Fibroblast of peridontal ligament (primary cell): ENCODE measurements around the gene KLHL2.
A peak's percentile ranks its signal among the peaks of the same experiment; 100 is the strongest.
"Not testable (repeated sequence)": the region's sequence is repeated elsewhere in the genome, so short reads cannot be mapped to it uniquely, and the experiment has no call there.

Experiments used
- DNase-seq: peaks from one replicate; pipeline ENCODE4 v3.0.0-alpha.2; 2010; ENCODE audit errors: extremely low read depth

KLHL2 gene

DNA sequence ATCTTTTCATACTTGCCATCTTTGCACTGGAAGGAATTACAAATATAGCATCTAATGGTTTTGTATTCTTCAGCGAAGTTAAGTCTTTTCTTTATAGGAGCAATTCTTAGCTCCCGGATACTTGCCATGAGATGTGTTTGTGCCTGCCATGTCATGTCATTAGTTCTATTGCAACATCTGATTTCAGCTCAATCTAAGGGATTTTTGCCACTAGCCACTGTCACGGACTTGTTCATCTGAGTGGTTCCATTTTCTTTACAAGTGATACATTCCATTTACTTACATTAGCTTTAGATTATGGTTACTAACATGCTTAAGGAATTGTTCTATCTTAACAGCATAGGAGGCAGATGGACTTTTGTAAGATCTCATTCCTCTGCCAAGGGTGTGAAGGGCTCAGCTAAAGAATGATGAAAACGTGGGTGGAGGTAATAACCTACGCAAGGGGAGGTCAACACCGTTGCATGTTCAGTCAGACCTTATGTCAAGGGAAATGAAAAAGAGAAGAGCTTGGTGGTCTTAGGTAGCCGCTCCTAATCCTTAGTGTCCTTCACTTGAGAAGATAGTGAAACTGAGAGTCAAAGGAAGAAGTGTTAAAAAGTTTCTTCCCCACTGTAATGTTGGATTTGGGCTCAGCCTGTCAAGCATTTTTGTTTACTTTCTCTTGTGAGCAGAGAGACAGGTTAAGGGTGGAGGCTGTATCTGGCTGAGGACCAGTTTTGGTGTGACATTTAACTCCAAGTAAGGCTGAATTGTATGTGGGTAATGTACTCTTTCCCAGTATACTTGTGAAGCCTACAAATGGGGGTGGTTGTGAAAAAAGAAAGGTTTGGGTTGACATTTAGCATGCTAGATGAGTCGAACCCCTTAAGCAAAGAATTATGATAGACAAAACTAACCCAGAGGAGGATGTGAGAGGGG lies 3.6 kb upstream of the KLHL2 start:
- no peak for DNase-seq

DNA sequence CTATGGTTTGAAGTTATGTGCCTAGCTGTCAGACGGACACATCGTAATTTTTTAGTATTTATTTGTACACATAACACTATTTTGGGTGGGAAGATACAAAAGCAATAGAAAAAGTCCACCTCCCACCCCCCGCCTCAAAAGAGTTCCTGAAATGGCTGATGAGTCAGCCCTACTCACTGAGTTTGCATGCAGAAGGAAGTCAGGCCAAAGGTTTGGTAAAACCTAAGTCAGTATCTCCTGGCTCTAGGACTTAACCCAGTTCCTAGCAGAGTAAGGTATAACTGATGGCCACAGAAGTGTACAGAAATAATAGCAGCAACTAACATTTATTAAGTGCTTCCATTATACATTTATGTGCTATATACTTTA lies 2.9 kb upstream of the KLHL2 start:
- DNase-seq, result peak; percentile 39

DNA sequence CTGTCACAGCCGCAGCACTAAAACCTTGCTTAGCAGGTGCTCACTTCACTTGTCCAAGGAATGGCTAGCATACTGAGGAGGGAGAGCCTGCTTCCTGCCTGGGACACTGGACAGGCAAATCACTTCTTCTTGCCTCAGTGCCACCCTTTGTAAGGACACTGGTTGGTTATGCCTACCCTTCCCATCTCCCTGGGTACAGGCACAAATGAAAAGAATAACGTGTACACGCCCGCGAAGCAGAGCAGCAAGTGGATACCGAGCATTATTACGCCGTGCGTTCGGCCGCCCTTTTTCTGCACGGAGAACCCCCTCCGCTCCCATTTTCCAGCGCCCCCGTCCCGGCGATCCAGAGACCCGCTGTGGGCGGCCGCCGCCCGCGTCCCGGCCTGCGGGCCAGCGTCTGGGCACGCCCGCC lies 338 bp upstream of the KLHL2 start:
- no peak for DNase-seq

DNA sequence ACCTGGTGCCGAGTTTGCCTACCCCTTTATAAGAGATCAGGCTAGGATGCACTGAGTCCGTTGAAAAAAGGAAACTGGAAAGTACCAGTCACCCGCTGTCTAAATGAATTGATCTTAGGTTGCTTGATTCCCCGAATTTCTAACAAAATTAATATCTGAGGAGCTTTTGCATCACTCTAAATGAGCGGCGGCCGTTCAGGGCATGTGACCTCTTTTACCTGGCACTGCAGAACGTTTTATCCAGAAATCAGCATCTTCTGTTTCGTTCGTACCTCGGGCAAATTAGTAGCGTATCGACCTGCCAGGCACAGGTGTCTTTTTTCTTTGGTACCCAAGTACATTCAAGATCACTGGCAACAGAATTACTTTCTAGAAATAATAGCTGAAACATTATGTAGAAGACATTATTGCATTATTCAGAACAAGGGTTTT lies 876 bp downstream of the KLHL2 start:
- peak; percentile 20 for DNase-seq

DNA sequence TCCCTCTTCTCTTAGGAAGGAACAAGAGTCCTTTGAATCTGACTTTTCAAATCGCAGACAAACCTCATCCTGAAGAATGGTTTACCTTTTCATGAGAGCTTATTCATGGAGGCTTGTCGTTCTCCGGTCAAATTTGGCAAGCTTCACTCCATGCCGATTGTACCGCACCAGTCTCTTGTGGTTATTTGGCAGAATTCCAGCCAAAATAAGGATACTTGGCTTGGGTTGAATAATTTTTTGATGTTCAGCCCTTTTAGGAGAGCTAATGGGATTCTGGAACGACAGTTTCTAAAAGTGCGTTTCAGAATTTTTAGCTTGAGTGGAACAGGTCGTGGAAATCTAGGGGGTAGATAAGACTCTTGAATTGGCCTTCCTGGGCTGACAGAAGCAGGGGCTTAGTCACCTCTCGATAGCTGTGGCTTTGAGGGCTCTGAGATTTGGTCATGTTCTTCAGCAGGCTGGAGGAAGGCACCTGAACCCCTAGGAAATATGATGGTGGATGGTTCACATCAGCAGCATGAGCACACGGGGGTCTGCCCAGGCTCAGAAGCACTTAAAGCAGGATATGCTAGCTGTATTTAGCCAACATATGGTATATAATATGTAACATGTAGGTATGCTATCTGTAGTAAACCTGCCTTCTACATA lies 1.5 kb downstream of the KLHL2 start:
- no peak for DNase-seq

DNA sequence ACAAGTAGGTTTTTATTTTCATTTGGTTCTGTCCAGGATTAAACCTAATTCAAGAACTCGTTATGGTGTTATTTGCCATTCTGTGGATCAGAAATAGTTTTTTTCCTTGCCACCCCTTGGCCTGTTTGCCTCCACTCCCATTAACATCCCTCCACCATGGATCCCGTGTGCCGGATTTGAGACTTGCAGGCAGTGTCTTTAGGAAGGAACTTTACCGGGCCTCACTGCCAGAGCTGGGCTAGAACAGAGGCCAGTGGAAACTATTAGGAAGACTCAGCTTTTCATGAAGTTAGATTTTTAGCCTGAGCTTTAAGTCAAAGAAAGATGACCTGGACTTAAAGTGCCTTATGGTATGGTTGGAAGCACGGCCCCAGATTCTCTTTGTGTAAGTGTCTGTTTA lies 2.4 kb downstream of the KLHL2 start:
- DNase-seq, result no peak

DNA sequence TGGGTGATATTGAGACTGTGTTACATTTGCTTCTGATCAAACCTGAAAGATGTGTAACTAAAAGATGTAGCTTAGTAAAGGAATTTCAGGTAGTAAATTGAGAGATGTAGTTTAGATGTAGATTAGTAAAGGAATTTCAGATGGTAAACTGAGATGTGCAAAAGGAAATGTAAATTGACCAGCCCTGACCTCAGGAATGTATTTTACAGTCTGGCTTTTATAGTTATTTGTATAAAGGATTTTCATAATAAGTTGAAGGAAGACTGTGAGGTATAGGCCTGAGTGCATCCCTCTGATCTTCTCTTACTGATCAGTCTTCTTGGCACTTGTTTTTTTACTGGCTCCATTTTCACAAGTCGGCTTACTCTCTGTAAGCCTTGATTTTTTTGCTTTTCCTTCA lies 3.2 kb downstream of the KLHL2 start:
- no peak for DNase-seq

DNA sequence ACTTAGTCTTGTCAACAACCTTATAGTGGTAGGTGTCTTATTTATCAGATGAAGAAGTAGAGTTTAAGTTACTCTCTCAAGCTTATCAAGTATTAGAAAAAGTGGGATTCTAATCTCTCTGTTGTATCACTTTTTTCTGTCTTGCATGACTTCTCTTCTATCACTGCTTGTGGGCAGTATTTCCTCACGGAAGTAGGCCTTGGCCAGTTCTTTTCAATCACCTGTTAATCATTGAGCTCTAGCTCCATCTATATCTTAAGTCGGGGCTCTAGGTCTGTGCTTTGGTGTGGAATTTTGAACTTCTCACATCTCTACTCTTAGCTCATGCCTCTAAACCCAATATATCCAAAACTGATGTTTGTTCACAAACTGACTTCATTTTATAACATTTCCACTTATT lies 5.3 kb downstream of the KLHL2 start:
- not testable (repeated sequence) for DNase-seq

DNA sequence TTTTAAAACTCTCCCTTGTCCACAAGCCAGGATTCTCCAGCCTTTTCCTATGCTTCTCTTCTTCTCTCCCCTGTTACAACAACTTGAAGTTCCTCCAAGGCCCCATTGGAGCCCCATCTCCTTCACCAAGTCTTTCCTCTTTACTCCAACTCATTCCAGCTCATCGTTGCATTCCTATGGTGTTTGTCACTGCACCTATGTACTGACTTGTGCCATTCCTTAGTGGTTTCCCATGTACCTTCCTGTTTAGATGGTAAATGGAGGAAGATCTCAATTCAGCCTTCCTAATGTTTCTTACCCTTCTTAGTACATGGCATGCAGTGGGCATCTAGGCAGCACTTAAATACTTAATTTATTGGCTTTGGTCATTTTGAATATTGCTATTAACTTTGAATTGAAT lies 6.0 kb downstream of the KLHL2 start:
- not testable (repeated sequence) for DNase-seq

DNA sequence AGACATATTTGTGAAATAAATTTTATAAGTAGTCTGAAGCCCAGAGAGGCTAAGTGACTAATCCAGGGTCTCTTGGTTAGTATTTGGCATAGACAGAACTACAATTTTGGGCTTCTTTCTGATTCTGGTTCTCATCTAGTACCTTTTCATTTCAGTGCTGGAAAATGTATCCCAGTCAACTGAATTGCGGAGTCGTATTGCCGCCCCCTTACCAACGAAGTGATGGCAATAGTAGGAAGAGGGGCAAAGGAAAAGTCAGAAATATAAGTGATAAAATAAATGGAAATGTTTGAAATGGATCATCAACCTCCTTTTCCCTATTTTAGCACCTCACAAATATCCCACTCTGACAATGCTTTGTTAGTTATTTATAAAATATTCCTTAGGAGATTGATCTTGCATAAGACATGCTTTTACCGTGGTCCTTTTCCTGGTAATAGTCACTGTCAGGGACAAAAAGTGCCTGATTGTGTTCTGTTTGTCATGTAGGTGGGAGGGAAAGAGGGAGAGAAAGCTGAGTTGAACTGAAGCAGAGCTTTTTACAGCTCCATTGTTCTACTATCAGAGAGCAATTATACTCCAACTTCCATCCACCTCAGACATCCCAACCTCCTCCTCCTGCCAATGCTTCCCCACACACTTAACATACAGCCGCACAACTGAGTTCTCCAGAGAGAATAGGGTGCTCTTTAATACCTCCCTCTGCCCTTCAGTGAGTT lies 6.8 kb downstream of the KLHL2 start:
- not testable (repeated sequence) for DNase-seq

DNA sequence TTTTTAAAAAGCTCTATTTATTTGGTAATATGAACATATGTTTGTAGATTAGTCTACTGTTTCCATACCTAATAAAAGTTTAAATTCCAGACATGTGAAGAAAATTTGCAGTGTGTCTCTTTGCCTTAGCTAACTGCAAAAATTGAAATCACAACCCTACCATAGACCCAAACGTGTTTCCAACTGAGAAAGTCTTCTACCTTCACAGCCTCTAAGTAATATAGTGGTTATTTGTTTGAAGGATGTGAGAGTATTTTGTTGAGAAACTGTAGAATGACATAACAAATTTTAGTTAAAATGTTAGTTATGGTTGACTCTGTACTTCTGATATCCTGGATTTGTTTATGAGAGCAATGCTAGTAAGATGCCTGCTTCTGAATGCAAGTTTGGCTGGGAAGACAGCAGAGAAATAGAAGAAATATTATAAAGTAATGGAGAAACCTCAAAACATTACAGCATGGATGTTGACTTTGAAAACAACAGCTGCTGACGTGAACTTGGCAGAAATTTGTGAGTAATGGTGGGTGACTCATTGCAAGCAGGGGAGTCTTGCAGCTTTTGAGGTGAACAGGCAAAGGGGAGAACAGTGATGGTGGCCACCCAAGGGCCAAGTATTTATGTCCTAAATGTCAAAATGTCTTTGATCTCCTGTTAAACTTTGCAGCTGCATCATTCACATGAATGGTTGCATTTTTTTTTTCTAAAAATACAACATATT lies 7.8 kb downstream of the KLHL2 start:
- DNase-seq, result peak; percentile 76

DNA sequence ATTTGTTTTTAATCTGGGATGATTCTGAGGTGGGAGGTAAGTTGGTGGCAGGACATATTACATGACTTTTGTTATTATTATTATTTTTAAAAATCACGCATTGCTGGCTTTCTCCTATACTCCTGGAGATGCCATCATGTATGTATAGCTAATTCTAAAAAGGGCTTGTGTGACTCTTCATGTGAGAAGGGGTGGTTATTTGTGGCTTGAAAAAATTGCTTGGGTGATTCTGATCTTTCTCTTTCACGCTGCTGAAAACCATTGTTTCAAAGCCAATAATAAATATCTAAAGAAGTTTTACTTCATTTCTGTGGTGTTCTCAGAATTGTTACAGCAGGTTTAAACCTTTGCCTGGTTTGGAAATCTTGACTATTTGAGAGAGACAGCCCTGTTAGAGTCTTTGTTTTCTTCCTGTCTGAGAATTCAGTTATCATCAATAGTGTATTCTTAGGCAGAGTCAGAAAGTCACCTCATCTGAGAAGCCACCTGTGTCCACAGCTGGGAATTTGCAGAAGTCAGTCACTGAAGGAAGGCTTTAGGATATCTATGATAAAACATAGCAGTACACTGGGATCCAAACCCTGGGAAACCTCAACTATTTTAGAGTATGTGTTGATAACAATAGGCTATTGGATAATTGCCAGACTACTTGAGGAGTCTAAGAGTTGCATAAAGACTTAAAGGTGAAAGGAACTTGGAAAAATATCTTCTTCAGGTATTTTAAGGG lies 8.6 kb downstream of the KLHL2 start:
- DNase-seq, result not testable (repeated sequence)

DNA sequence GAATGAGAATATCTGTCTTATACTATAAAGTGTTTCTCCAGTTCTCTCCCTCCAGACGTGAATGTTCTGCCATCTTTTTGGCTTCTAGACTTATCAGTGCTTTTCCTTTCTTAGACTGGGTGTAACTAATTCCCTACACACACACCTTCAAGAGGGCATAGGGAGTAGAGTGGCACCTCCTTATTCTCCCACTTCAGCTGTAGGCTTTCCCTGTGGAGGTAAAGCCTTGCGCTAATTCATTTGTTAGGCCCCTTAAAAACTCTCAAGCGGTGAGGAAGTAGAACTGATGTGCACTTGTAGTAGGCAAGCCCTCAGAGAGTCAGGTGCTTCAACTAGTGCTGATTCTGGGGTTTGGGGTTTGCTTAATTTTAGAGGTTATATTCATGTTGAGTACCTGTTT lies 10.0 kb downstream of the KLHL2 start:
- no peak for DNase-seq

DNA sequence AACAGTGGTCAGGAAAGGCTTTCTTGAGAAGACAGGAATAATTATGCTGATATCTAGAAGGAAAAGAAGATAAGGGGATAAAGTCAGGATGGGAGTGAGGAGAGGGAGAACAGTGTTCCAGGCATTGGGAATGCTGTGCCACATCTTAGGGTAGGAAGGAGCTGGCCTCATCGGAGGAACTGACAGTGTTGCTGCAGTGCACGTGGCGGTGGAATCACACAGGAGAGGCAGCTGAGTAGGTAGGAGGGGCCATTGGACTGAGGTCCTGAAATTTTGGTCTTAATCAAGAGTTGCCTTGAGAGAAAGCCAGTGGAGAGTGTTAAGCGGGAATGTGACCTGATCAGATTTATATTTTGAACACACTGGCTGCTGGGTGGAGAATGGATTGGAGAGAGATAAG lies 13.9 kb downstream of the KLHL2 start:
- DNase-seq, result not testable (repeated sequence)

DNA sequence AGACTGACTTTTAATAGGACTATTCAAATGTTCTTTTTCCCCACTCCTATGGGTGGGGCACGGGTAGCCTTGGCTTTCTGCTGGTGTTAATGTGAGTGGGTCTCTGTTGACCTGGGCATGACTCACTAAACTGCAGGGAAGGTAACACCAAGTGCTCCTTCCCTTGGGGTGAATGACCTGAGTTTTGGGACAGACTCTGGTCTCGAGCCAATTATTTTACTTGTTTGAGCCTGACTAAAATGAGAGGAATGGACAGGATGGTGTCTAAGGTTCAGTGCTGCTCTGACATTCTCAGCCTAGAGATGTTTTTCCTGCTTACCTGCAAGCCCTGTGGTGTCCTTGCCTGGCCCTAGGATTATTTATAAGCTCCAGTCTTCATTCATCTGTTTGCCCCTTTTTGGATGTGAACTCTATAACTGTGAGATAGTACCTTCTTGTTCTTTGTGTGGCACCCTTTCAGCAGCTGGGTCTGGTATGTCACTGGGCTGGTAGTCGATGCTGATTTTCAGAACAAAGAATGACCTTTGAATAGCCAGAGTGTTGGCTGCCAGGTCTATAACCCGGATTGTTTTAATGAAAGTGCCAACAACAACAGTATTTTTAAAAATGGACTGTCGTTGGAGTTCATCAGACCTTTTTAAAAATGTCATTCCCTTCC lies 14.8 kb downstream of the KLHL2 start:
- DNase-seq, result not testable (repeated sequence)

DNA sequence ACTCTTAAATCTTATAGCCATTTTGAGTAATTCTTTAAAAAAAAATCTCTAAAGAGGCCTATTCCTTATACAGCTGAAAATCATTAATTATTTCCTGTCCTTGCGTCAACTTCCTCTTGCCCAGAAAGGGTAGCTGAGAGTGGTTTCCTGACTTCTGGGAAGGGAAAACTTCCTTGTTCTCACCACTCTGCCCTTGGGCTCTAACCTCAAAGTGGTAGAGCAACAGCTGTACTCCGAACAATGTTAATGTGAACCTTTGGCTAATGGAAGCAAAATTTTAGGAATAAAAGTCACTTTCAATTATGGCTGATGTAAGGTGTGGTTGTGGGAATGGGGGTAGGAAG lies 15.3 kb downstream of the KLHL2 start:
- DNase-seq, result no peak

DNA sequence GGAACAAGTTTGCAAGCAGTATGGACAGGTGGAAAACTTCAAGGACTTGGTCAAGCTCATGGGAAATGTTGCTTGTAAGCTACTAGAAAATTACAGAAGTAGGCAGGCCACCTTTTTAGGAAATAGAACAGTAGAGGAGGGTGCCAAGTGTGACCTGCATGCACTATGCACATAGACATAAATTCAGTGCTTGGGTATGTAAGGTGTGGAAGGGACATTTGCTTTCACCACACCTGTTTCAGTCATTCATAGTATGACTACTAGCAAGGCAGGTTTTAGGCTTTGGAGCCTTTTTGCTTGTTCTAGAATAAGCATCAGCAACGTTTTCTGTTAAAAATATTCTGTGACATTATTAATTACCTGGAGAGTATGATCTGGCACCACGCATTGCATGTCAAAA lies 20.0 kb downstream of the KLHL2 start:
- DNase-seq, result not testable (repeated sequence)

DNA sequence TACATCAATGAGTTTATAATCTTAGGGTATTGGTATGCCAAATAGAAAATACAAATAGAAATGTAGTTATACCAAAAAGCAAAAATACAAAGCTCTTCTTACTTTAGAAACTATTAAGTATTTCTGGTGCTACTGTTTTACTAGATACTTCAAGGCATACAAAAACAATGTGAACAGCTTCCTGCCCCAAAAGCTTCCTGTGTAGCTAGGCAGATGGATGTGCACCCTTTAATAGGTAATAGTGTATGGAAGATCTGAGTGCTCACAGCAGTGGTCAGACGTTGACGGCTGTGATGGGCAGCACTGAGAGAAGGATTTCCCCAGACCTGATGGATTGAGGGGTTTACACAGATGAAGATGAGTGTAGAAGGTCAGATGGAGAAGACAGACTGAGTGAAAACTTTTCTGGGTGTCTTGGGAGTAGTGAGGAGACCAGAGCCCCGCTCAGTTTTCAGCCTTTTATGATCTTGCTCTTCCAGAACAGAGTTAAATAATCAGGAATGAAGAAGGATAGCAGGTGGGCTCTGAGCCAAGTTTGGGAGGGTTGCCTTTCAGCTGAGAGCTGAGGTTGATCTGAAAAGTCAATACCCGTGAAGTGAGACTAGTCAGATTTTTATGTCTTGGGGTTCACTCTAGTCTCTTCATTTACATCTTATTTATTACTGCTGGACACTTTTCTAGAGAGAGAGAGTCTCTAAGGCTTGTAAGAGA lies 22.3 kb downstream of the KLHL2 start:
- DNase-seq, result not testable (repeated sequence)

DNA sequence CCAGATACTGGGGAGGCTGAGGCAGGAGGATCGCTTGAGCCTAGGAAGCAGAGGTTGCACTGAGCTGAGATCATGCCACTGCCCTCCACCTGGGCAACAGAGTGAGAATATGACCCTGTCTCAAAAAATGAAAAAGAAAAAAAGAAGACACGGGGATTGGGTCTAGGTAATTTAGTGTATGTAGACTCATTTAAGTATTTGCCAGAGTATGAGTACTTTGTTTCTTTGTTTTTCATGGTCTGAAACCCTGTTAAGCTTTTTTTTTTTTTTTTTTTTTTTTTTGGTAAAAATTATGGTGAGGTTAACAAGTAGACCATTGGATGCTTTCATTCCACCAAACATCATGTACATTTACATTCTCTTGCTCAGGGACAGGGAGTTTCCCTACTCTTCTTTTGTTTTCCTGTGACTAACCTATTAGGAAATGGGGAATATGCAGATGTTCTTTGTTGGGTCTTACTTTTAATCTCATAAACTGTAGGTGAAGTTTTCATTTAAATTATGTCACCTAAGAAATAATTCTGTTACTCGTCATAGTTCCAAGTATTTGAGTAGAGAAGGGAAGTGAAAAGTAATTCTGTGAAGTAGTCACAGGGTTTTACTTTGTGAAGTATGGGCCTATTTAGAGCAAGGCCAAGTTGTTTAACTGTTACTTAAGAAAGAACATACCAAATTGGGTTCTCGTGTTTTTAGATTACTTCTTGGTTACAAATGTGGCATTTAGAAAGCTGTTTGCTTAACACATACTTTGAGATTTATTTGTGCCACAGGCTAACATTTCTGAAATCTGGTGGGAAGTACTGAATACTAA lies 25.5 kb downstream of the KLHL2 start:
- DNase-seq, result peak; percentile 43
